Smooth muscle cell (in vitro differentiated cells): ENCODE measurements around the gene ZKSCAN1. TPM values are rescaled to one million over a fixed set of nuclear protein-coding genes. Genes with fewer than 3 reads are reported as not detected.
A peak's percentile ranks its signal among the peaks of the same experiment; 100 is the strongest.
"Not testable (repeated sequence)": the region's sequence is repeated elsewhere in the genome, so short reads cannot be mapped to it uniquely, and the experiment has no call there.

Experiments
- DNase-seq: peaks from one replicate; lab custom pipeline; 2025; ENCODE audit not compliant: unreplicated experiment; lab: John Stamatoyannopoulos, UW
- H2AFZ ChIP-seq: fragments of 200-600 bp; sonication (generic); 2 replicates; pipeline ENCODE4 v1.6.0; 2016; ENCODE audit warnings: antibody characterized with exemption, low read depth, mild to moderate bottlenecking
- H3F3A ChIP-seq: fragments of 200-600 bp; sonication (generic); 2 replicates; pipeline ENCODE4 v1.6.0; 2017; ENCODE audit warnings: antibody characterized with exemption, low read depth
- H3K27ac ChIP-seq: fragments of 200-600 bp; sonication (generic); 2 replicates; pipeline ENCODE4 v1.5.1; 2016; ENCODE audit warnings: low read depth, mild to moderate bottlenecking
- H3K27me3 ChIP-seq: fragments of 200-600 bp; sonication (generic); 2 replicates; pipeline ENCODE4 v1.6.1; 2016; ENCODE audit warnings: low read depth, mild to moderate bottlenecking
- H3K36me3 ChIP-seq: fragments of 200-600 bp; sonication (generic); 2 replicates; pipeline ENCODE4 v1.5.1; 2016; ENCODE audit warnings: low read depth
- H3K4me1 ChIP-seq: fragments of 200-600 bp; sonication (generic); 2 replicates; pipeline ENCODE4 v1.5.1; 2016; ENCODE audit warnings: low read depth
- H3K4me2 ChIP-seq: fragments of 200-600 bp; sonication (generic); 2 replicates; pipeline ENCODE4 v1.6.0; 2016; ENCODE audit warnings: mild to moderate bottlenecking
- H3K4me3 ChIP-seq: fragments of 200-600 bp; sonication (generic); 2 replicates; pipeline ENCODE4 v1.5.1; 2016; ENCODE audit warnings: mild to moderate bottlenecking
- H3K79me2 ChIP-seq: fragments of 200-600 bp; sonication (generic); 2 replicates; pipeline ENCODE4 v1.6.0; 2016; ENCODE audit warnings: low read depth, mild to moderate bottlenecking
- H3K9ac ChIP-seq: fragments of 200-600 bp; sonication (generic); 2 replicates; pipeline ENCODE4 v1.6.0; 2016; ENCODE audit warnings: low read depth
- H3K9me3 ChIP-seq: fragments of 200-600 bp; sonication (generic); replicated peaks from 2 replicates; pipeline ENCODE4 v1.5.1; 2016; ENCODE audit warnings: low read depth
- H4K20me1 ChIP-seq: fragments of 200-600 bp; sonication (generic); 2 replicates; pipeline ENCODE4 v1.6.0; 2016; ENCODE audit warnings: low read depth
- WGBS: methylation state at CpG from one replicate; pipeline ENCODE4 v1.1.7; 2016; ENCODE audit warnings: low lambda C conversion rate; 5-methylcytosine and 5-hydroxymethylcytosine counted together
- polyA plus RNA-seq: library from polyadenylated mRNA; unstranded; fragments of >200 nt; fragmentation: Nextera tagmentation; extraction: Ambion mirVana; gene quantifications from 2 replicates; pipeline ENCODE4 v1.2.1, GENCODE V29; 2016
- total RNA-seq: library from RNA; depleted of rRNA; stranded (reverse); fragments of >200 nt; gene quantifications from 2 replicates; pipeline ENCODE4 v1.2.3, GENCODE V29; 2014
- TF ChIP-seq, protein P1 (sequence below): fragments of 200-600 bp; sonication (generic); IDR thresholded peaks from 2 replicates; pipeline ENCODE4 v1.5.1; 2017; ENCODE audit warnings: borderline replicate concordance, mild to moderate bottlenecking, antibody characterized with exemption; ENCODE audit not compliant: insufficient read depth, poor library complexity, severe bottlenecking

Gene ZKSCAN1
- total and polyA plus RNA-seq, 2 experiments from 2014 or later: 26.0 to 43.9 TPM

GRCh38 chr7:99974681-99975080, 40.7 kb upstream of the ZKSCAN1 start:
- no peaks in the 10 kb centered on the region for H4K20me1 ChIP-seq
- no peaks in the 10 kb centered on the region for H3K27me3 ChIP-seq
- H3K9me3 ChIP-seq: no peaks in the 10 kb centered on the region
- H3K4me1 ChIP-seq: no peaks in the 10 kb centered on the region
- no peaks in the 10 kb centered on the region for H3F3A ChIP-seq
- TF ChIP-seq, protein P1, sequence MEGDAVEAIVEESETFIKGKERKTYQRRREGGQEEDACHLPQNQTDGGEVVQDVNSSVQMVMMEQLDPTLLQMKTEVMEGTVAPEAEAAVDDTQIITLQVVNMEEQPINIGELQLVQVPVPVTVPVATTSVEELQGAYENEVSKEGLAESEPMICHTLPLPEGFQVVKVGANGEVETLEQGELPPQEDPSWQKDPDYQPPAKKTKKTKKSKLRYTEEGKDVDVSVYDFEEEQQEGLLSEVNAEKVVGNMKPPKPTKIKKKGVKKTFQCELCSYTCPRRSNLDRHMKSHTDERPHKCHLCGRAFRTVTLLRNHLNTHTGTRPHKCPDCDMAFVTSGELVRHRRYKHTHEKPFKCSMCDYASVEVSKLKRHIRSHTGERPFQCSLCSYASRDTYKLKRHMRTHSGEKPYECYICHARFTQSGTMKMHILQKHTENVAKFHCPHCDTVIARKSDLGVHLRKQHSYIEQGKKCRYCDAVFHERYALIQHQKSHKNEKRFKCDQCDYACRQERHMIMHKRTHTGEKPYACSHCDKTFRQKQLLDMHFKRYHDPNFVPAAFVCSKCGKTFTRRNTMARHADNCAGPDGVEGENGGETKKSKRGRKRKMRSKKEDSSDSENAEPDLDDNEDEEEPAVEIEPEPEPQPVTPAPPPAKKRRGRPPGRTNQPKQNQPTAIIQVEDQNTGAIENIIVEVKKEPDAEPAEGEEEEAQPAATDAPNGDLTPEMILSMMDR: no peak
- no peak overlapping the region for H3K4me3 ChIP-seq
- no peak for DNase-seq
- no peaks in the 10 kb centered on the region for H3K36me3 ChIP-seq
- 78% methylated on average over 1 of the region's 1 CpG for WGBS
- no peak overlapping the region for H3K9ac ChIP-seq
- no peak overlapping the region for H3K4me2 ChIP-seq
- H2AFZ ChIP-seq: no peak overlapping the region
- no peaks in the 10 kb centered on the region for H3K79me2 ChIP-seq
- no peak overlapping the region for H3K27ac ChIP-seq

DNA sequence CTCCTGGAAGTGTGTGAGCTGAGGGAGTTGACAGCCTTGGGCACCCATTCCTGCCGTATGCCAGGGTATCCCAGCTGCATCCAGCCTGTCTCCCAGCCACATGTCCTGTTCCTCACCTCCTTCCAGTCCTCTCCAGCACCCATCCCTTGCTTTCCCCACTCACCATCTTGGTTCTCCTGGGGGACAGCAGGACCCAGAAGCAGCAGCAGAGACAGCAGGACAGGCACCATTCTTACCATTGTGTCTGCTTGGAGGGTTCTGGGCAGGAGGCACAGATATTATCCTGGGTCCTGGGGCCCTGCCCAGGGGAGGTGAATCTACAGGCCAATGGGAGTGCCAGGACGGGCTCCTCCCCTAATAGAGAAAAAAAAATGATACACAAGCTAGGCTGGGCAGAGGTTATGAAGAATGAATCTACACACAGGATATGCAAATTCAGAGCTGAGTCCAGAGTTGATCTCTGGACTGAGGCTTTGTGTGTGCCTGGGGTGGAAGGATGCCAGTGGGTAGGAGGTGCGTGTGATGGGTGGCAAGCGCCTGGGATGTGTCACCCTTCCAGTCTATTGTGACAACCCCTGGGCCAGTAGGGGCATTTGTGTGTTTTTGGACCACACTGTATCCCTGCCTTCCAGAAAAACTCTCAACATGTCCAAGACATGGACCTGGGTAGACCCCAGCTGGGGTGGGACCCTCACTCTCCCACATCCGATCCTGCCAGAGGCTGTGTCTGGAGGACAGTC, 39.4 kb upstream of the ZKSCAN1 start, which contains the start of gene AZGP1:
AZGP1 (minus strand) TSS at position 250 of the 740 bp plus-strand sequence; CDS start at position 239, 11 bp downstream.
- H3K4me2 ChIP-seq: no peak within 1 kb of the TSS
- H2AFZ ChIP-seq: no peak within 1 kb of the TSS
- H3K27me3 ChIP-seq: no peaks in the 10 kb centered on the region
- no peak within 1 kb of the TSS for H3K4me3 ChIP-seq
- H3K9me3 ChIP-seq: no peaks in the 10 kb centered on the region
- no peak within 1 kb of the TSS for H3K9ac ChIP-seq
- no peaks in the 10 kb centered on the region for H3F3A ChIP-seq
- H3K79me2 ChIP-seq: no peaks in the 10 kb centered on the region
- no peaks in the 10 kb centered on the region for H3K36me3 ChIP-seq
- H4K20me1 ChIP-seq: no peaks in the 10 kb centered on the region
- H3K4me1 ChIP-seq: no peaks in the 10 kb centered on the region
- TF ChIP-seq, protein P1: no peak
- DNase-seq: no peak
- no peak within 1 kb of the TSS for H3K27ac ChIP-seq
- 84% methylated on average over 5 of the region's 5 CpGs for WGBS

DNA sequence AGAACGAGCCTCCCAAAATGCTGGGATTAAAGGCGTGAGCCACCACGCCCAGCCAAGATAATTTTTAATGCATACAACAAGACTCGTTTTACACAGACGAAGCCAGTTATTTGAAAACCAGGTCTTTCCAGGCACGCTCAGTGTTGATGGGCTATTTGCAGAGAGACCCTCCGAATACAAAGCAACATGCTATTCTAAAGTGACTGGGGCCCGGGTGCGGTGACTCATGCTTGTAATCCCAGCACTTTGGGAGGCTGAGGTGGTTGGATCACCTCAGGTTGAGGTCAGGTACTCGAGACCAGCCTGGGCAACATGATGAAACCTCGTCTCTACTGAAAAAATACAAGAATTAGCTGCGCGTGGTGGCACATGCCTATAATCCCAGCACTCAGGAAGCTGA, 38.8 kb upstream of the ZKSCAN1 start:
- H3K79me2 ChIP-seq: no peaks in the 10 kb centered on the region
- H3K27ac ChIP-seq: no peak overlapping the region
- H3K9me3 ChIP-seq: no peaks in the 10 kb centered on the region
- TF ChIP-seq, protein P1: no peak
- WGBS: 82% methylated on average over 13 of the region's 13 CpGs
- H3K4me2 ChIP-seq: no peak overlapping the region
- no peaks in the 10 kb centered on the region for H3K27me3 ChIP-seq
- H3K4me3 ChIP-seq: no peak overlapping the region
- no peaks in the 10 kb centered on the region for H3K4me1 ChIP-seq
- no peak overlapping the region for H3K9ac ChIP-seq
- no peaks in the 10 kb centered on the region for H3F3A ChIP-seq
- DNase-seq: no peak
- H2AFZ ChIP-seq: no peak overlapping the region
- no peaks in the 10 kb centered on the region for H3K36me3 ChIP-seq
- H4K20me1 ChIP-seq: no peaks in the 10 kb centered on the region

DNA sequence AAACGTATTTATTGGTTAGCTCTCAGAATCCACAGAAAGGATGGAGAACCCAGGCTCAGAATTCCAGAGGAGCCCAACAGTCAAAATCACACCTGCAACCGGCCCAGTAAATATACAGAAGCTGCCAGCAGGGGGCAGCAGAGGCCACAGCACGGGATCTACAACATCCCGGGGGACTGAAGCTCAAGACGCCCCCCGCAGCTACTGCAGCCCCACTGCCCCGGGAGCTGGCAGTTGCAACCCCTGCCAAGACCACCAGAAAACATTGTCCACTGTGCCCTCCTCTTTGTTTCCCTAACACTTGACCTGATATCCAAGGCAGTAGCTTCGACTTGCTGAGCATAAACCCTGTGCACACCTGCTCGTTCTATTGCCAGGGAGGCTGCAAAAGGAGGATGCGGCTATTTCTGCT, 35.6 kb upstream of the ZKSCAN1 start:
- DNase-seq: peak; percentile 3
- TF ChIP-seq, protein P1: peak; percentile 72
- H2AFZ ChIP-seq, H3K9me3 ChIP-seq, H3K4me2 ChIP-seq, H3K36me3 ChIP-seq, H3K9ac ChIP-seq, H3K79me2 ChIP-seq, H3F3A ChIP-seq, H3K4me3 ChIP-seq, H3K27me3 ChIP-seq, H4K20me1 ChIP-seq, H3K4me1 ChIP-seq, H3K27ac ChIP-seq: not testable (repeated sequence)
- 29% methylated on average over 10 of the region's 10 CpGs for WGBS

- not testable (repeated sequence) for H3K27ac ChIP-seq, H3K9ac ChIP-seq, H3K79me2 ChIP-seq, H2AFZ ChIP-seq, H3K9me3 ChIP-seq, H4K20me1 ChIP-seq, H3K36me3 ChIP-seq, H3K27me3 ChIP-seq, DNase-seq, H3K4me1 ChIP-seq, H3K4me2 ChIP-seq, H3F3A ChIP-seq, H3K4me3 ChIP-seq
- 71% methylated on average over 4 of the region's 4 CpGs for WGBS
Observed at GRCh38 chr7:99980448-99980872, 34.9 kb upstream of the ZKSCAN1 start.

GRCh38 chr7:99981066-99981465, 34.3 kb upstream of the ZKSCAN1 start:
- H3K4me2 ChIP-seq, H3K9me3 ChIP-seq, H3K9ac ChIP-seq, H4K20me1 ChIP-seq, DNase-seq, H3K4me3 ChIP-seq, H3F3A ChIP-seq, H3K79me2 ChIP-seq, H3K27me3 ChIP-seq, H2AFZ ChIP-seq, H3K4me1 ChIP-seq, H3K27ac ChIP-seq, H3K36me3 ChIP-seq: not testable (repeated sequence)
- WGBS: 80% methylated on average over 7 of the region's 7 CpGs
